GM18867 (cell line): ENCODE results near the gene SH3BP4.

Experiments
- ATAC-seq: cut with Tn5 transposase; IDR thresholded peaks from one replicate; pipeline ENCODE4 v1.9.1; 2021; ENCODE audit warnings: mild to moderate bottlenecking, moderate library complexity; ENCODE audit not compliant: unreplicated experiment

SH3BP4 gene

DNA sequence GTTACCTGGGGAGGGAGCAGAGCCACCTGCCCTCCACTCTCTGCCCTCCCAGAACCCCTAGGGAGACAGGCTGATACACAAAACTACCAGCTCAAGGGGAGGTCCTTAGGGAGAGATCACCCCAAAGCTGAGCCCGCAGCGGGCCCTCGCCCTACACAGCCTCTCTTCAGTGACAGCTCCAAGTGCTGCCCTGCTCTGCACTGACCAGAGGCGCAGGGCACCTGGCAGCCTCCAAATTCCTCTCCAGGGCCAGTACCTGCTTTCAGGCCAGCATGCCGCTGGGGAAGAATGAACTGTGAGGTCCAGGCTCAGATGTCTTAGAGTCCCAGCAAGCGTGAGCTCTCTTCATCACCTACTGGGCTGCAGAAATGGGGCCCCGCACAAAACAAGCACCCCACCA is 11.3 kb upstream of the SH3BP4 start:
- no peak for ATAC-seq

GRCh38 chr2:234945339-234945873 is 6.4 kb upstream of the SH3BP4 start:
- ATAC-seq: no peak

- ATAC-seq: no peak
Measured at GRCh38 chr2:234947556-234947955, 4.3 kb upstream of the SH3BP4 start.

DNA sequence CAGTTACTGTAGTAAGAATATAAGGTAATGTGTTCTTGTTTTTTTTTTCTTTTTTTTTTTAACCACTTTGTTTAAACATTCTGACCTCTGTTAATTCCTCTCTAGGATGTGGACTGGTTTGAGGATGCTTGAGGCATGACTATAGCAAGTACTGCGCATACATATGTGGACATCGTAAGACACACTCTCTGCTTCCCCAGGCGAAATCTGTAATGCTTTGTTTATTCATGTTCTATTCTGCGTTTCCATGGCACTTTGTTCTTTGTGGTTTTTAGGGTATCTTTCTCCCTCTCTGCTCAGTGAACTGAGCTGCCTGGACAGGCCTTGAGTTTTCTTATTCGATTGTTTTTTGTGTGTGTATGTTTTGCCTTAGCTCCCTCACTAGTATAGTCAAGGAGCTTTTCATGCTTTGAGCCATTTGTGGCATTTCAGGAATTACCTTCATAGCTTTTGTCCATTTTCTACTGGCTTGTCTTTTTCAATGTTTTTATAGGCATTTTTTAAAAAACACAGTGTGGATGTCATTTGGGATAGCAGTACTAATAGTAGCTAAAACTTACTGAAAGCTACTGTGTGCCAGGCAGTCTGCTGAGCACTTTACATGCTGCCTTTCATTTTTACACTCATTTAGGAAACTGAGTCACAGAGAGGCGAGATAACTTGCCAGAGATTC is 1.9 kb upstream of the SH3BP4 start:
- no peak for ATAC-seq

- no peak for ATAC-seq
Measured at GRCh38 chr2:234950435-234950729, 1.4 kb upstream of the SH3BP4 start.

GRCh38 chr2:234950730-234951663 is 820 bp upstream of the SH3BP4 start:
- ATAC-seq: no peak

DNA sequence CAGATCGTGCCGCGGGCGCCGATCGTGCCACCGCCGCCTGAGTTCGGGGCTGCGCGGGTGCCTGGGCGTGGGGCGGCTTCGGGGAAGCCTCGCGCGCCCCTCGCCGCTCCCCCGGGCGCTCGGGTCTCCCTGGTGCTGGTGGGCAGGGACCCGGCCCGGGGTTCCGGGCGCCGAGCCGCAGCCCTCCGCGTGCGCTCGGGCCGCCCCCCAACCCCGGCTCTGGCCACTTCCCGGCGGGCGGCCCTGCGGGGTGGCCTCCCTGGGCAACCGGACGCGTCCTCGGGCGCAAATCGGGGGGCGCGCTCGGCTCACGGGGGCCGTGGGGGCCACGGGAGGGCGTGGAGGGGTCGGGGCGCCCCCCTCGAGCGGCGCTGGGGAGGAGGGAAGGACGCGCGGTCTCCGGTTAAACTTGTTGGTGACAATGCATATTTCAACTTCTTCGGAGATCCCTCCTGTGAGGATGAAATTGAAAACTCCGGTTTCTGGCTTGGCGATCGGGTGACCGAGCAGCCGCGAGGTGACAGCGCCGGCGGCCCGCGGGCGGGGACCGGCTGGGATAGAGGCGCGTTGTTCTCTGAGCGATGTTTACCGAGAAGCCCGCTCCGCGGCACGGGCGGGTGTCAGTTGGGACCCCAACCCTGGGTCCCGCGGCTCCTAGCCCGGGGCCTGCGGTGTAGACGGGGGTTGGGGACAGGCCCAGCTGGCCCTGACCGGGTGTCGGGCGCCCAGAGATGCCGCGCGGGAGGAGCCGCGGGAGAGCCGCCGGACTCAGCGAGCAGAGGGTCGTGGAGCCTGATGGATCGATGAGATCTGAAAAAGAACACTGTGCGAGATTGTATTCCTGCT is 676 bp downstream of the SH3BP4 start:
- no peak for ATAC-seq

GRCh38 chr2:234953116-234954031 is 1.6 kb downstream of the SH3BP4 start:
- ATAC-seq: no peak

GRCh38 chr2:234954551-234954992 is 2.8 kb downstream of the SH3BP4 start:
- ATAC-seq: no peak

GRCh38 chr2:234955091-234955591 is 3.3 kb downstream of the SH3BP4 start:
- ATAC-seq: no peak

DNA sequence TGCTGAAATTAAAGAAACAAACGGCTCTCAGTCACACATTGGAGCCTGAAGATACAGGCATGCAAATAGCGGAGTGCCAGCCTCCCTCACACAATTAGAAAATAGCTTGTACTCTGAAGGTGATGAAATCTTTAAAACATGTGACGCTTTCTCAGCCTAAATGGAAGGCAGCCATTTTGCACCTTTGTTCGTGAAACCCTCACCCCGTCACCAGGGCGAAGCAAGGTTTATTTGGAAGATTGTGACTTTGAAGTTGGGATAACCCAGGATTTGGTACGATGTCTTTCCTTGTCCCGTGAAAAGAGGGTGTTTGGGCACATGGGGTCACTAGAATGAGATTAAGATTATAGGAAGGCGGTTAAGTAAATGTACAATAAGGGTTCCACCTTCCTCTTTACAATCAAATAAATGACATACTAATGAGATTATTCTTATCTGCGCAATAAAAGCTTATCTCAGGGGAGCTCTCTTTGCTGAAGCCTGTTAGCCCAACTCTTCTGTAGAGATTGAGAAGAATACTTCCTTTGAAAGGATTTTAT is 4.2 kb downstream of the SH3BP4 start:
- no peak for ATAC-seq

DNA sequence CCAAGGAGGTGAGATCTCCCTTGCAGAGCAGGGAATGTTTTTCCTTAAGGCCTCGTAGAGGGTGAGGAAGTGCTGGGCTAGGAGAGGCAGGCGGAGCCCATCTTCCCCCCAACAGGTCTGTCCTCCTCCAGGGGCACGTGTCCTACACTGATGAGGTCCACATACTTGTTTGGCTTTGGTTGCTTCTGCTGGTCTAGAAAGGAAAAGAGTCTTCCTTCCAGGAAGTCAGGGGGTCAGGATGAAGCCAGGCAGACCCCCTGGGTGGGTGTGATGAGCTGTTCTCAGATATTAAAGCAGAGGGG is 6.0 kb downstream of the SH3BP4 start:
- ATAC-seq: no peak

DNA sequence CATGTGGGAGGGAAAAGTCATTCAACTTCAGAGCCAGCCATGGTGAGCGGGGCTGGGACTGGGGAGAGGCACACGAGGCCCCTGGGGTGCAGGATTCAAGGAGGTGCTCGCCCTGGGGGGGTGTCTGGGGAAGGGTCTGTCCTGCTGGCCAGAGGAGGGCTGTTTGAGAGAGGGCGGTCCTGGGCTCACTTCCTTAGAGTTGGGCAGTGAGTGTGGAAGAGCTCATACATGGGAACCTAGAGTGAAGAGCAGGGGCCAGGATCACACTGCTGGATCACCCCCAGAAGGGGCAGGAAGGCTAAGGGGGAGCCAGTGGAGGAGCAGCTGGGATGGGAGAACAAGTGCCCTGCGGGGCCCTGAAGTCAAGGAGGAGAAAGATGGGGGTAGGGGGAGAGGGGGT is 6.5 kb downstream of the SH3BP4 start:
- no peak for ATAC-seq

DNA sequence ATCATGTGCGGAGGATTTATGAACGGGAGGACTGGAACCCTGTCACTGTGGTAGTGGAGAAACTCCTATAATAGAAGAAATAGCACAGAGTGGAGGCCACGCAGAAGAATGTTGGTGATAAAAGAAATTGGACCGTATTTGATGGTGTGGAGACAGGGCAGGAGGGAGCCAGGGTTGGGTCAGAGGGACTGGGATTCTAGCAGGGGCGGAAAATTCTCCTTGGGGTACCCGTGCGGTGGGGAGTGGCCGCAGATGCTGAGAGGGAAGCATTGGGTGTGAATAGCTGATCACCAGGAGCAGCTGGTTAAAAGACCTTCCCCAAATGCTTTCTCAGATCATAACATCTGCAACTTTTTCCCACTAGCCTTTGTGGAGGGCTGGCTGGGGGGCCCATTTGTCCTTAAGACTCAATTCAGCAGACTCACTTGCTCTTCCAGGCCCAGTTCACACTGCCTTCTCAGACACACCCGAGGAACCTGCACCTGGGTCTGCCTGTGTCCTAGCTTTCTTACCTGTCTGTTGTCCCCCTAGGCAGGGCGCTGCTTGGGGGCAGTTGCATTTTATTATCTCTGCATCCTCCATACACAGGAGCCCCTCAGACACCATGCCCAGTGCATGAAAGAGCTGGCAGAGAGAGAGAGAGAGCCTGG is 7.1 kb downstream of the SH3BP4 start:
- no peak for ATAC-seq

DNA sequence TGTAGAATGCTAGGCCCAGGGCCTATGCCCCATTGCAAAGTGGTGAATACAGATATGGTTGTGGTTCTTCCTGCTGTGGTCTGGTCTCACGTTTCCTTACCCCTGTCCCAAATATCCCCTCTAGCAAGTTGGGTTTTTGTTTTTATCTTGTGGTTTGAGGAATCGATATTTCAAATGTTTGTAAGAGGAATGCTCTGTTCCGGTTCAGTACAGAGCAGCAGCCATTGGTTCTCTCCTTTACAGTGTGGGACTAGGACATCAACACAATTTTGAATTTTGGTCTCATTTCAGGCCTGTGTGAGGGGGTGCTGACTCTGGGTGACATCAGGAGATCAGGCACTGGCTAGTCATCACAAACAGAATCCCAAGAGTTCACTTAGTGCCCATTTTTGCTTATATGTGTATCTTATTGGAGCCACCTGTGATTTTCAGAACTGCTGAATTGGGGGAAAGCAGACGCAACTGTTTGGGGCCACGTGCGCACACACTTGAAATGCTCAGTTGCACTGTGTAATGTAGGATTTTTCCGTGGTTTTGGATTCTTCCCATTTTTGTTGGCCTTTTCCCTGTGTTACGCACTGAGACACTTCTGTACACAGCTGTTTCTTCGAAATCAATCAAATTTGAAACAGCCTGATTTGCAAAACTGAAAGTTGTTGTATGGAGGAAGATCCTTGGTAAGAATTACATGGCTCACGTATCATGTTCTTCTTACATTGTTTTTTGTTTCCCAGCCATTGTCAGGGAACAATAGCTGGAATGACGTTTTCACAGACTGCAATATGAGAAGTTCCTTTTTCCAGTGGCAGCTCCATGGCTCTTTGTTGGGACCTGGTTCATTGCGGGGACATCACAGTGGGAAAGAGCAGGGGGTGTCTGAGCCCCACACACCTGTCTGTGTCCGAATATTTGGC is 8.6 kb downstream of the SH3BP4 start:
- ATAC-seq: no peak

DNA sequence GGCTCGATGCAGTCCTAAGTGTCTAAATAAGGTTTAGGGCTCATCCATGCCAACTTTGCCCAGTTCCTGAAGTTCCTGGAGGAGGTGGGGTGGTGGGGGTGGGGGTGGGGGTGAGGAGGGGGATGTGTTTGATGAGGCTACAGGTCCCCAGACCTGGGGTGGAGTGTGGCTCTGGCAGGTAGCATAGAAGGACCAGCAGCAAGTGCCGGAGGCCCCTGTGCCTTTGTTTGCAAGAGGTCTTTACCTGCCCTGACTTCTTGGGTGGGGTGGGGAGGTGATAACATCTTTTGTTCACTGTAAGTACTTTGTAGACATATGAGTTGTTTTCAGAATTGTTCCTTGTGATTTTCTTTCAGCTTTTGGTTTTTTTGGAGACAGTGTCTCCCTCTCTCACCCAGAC is 10.0 kb downstream of the SH3BP4 start:
- no peak for ATAC-seq

DNA sequence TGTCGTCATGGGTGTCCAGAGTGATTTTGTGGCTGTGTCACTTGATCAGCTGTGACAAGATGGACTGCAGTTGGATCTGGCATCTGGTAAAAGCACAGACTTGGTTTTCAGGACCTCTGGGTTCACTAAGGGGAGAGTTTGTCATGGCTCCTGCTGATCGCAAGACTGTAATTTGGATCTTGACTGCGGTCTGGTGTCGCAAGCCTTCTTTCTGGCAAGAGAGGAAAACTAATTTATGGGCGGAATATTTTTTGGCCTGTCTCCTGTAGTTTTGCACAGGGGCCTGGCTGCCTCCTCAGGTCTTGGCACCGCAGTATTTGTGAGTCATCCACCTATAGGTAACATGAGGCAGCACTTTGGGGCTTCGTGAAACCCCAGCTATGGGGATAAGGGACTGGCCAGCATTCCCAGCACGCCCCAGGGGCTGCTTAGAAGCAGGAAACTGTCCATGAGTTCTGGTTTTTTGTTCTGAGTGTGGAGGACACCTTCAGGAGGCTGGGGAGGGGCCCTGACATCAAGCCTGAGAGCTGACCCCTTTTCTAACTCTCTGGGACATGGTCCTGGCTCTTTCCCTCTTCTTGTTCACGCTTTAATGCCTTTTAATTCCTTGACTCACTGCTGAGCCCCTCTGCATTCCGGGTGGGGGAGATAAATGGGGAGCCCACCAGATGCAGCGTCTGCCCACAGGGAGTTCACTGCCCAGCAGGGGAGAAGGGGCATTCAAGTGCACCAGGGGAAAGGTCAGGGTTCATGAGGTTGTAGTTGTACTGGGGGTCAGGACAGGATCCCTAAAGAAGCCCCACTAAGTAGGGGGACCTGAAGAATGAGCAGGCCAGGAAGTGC is 12.2 kb downstream of the SH3BP4 start:
- ATAC-seq: no peak
